Vagina (tissue), 2 donors: ENCODE measurements around the gene CXCL16. TPM values are rescaled to one million over a fixed set of nuclear protein-coding genes. Genes with fewer than 3 reads are reported as not detected.
"Not testable (repeated sequence)": the region's sequence is repeated elsewhere in the genome, so short reads cannot be mapped to it uniquely, and the experiment has no call there.

Experiments
- DNase-seq, 2 donors: peaks; one replicate each; pipeline ENCODE4 v3.0.0-alpha.2; 2017; ENCODE audit errors: extremely low spot score in 2 of 2
- H3K27ac ChIP-seq: fragments of 200-600 bp; sonication (generic); one replicate; pipeline ENCODE4 v1.5.1; 2019
- H3K27me3 ChIP-seq: fragments of 200-600 bp; sonication (generic); one replicate; pipeline ENCODE4 v1.5.1; 2019
- H3K36me3 ChIP-seq, 2 donors: fragments of 200-600 bp; sonication (generic); one replicate each; pipeline ENCODE4 v1.5.1; 2017 to 2019
- H3K4me1 ChIP-seq: fragments of 200-600 bp; sonication (generic); one replicate; pipeline ENCODE4 v1.5.1; 2019
- H3K4me3 ChIP-seq, 2 donors: fragments of 200-600 bp; sonication (generic); 1 replicate in 1 of 2; 2 replicates in 1 of 2; pipeline ENCODE4 v1.5.1; 2016 to 2019
- H3K9me3 ChIP-seq: fragments of 200-600 bp; sonication (generic); one replicate; pipeline ENCODE4 v1.5.1; 2019
- POLR2A ChIP-seq, 2 donors: fragments of 450-650 bp; IDR thresholded peaks; one replicate each; pipeline ENCODE4 v1.6.1; 2017; ENCODE audit warnings: antibody characterized with exemption in 2 of 2, mild to moderate bottlenecking in 2 of 2, moderate library complexity in 2 of 2
- POLR2AphosphoS5 ChIP-seq, 2 donors: sonication (generic); formaldehyde crosslinking; IDR thresholded peaks; one replicate each; pipeline ENCODE4 v1.9.0; 2017; ENCODE audit warnings: antibody characterized with exemption in 2 of 2, mild to moderate bottlenecking in 2 of 2, low read depth in 1 of 2; ENCODE audit not compliant: insufficient read depth in 1 of 2
- intact Hi-C: fragments of 100-400 bp; cut with DNase I; formaldehyde crosslinking; loops from one replicate; pipeline ENCODE4 v1.15.1; 2023
- total RNA-seq: library from RNA; depleted of rRNA; stranded (reverse); fragments of >200 nt; gene quantifications from one replicate; pipeline ENCODE4 v1.2.3, GENCODE V29; 2016
- TF ChIP-seq, protein P1 (sequence below), 3 experiments: fragments of 450-650 bp in 2 of 3; fragments of 200-600 bp in 1 of 3; sonication (generic) in 1 of 3; IDR thresholded peaks; one replicate each; pipeline ENCODE4 v1.5.1; 2017 to 2019; ENCODE audit warnings: antibody characterized with exemption in 3 of 3, mild to moderate bottlenecking in 2 of 3, moderate library complexity in 2 of 3

The CXCL16 gene
- total RNA-seq, 1 donor from 2014 or later, result 6.4 TPM

- Histone ChIP-seq H3K4me3 (no peak overlapping the region), H3K27ac (no peak overlapping the region), H3K36me3 (peaks cover 0 to 18% of the 10 kb centered on the region in 2 donors), H3K4me1 (no peaks in the 10 kb centered on the region), H3K9me3 (no peaks in the 10 kb centered on the region), H3K27me3 (no peaks in the 10 kb centered on the region)
- no peak for DNase-seq
- intact Hi-C loops, result no loop called here
- TF ChIP-seq, protein P1, sequence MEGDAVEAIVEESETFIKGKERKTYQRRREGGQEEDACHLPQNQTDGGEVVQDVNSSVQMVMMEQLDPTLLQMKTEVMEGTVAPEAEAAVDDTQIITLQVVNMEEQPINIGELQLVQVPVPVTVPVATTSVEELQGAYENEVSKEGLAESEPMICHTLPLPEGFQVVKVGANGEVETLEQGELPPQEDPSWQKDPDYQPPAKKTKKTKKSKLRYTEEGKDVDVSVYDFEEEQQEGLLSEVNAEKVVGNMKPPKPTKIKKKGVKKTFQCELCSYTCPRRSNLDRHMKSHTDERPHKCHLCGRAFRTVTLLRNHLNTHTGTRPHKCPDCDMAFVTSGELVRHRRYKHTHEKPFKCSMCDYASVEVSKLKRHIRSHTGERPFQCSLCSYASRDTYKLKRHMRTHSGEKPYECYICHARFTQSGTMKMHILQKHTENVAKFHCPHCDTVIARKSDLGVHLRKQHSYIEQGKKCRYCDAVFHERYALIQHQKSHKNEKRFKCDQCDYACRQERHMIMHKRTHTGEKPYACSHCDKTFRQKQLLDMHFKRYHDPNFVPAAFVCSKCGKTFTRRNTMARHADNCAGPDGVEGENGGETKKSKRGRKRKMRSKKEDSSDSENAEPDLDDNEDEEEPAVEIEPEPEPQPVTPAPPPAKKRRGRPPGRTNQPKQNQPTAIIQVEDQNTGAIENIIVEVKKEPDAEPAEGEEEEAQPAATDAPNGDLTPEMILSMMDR (IDR thresholded peaks at IDR 0.05), result no peak
Measured at GRCh38 chr17:4718276-4718675, 21.5 kb downstream of the CXCL16 start.

GRCh38 chr17:4717791-4718190 is 21.9 kb downstream of the CXCL16 start:
- Histone ChIP-seq H3K27me3 (no peaks in the 10 kb centered on the region), H3K36me3 (peaks cover 0 to 18% of the 10 kb centered on the region in 2 donors), H3K4me3 (no peak overlapping the region), H3K9me3 (no peaks in the 10 kb centered on the region), H3K27ac (no peak overlapping the region), H3K4me1 (no peaks in the 10 kb centered on the region)
- DNase-seq, result no peak
- intact Hi-C loops, result no loop called here
- TF ChIP-seq, protein P1 (IDR thresholded peaks at IDR 0.05), result no peak
- TF ChIP-seq POLR2AphosphoS5 (IDR thresholded peaks at IDR 0.05; ENCODE audit: insufficient read depth in 1 of 2, low read depth in 1 of 2) (no peak), POLR2A (IDR thresholded peaks at IDR 0.05) (no peak)

- Histone ChIP-seq H3K4me3 (no peak overlapping the region), H3K9me3 (no peaks in the 10 kb centered on the region), H3K4me1 (peaks cover 16% of the 10 kb centered on the region), H3K27ac (no peak overlapping the region), H3K27me3 (no peaks in the 10 kb centered on the region), H3K36me3 (peaks cover 0 to 18% of the 10 kb centered on the region in 2 donors)
- intact Hi-C loops, result no loop called here
- DNase-seq, result no peak
- no peak for TF ChIP-seq POLR2A (IDR thresholded peaks at IDR 0.05)
- TF ChIP-seq, protein P1 (IDR thresholded peaks at IDR 0.05), result no peak
- TF ChIP-seq POLR2AphosphoS5 (IDR thresholded peaks at IDR 0.05; ENCODE audit: insufficient read depth in 1 of 2, low read depth in 1 of 2), result no peak
Measured at GRCh38 chr17:4716081-4716480, 23.6 kb downstream of the CXCL16 start.

DNA sequence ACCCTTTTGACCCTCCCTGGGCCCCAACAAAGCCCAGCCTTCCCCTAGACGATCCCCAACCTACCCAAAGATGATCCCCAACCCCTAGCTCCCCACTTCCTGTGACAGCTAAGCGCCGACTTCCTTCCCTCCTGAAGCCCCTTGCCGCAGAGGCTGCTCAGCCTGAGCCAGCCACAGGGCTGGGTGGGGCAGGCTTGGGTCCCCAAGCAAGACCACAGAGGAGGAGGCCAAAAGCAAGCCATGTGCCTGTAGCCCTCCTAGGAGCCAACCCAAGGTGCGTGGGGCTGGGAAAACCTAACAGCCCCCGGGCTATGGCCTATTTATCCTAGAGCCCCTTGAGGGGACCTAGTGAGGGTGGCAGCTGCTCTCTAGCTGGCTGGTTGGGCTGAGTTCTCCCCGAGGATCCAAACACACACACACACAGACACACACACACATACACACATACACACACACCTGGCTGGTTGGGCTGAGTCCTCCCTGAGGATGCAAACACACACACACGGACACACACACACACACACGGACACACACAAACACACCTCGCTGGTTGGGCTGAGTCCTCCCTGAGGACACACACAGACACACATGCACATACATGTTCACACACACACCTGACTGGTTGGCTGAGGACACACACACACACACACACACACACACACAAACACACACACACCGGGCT is 24.5 kb downstream of the CXCL16 start:
- no peaks in the 10 kb centered on the region for H3K9me3 ChIP-seq
- peaks cover 0 to 18% of the 10 kb centered on the region in 2 donors for H3K36me3 ChIP-seq
- intact Hi-C loops, result no loop called here
- TF ChIP-seq POLR2A (IDR thresholded peaks at IDR 0.05) (no peak), POLR2AphosphoS5 (IDR thresholded peaks at IDR 0.05; ENCODE audit: insufficient read depth in 1 of 2, low read depth in 1 of 2) (no peak)
- TF ChIP-seq, protein P1 (IDR thresholded peaks at IDR 0.05), result no peak
- DNase-seq, result no peak
- peaks cover 21% of the 10 kb centered on the region for H3K4me1 ChIP-seq
- H3K4me3 ChIP-seq, result no peak overlapping the region
- no peaks in the 10 kb centered on the region for H3K27me3 ChIP-seq
- no peak overlapping the region for H3K27ac ChIP-seq

- H3K36me3 ChIP-seq, result peaks cover 0 to 18% of the 10 kb centered on the region in 2 donors
- intact Hi-C loops, result loop anchor here (5.0 kb wide), 1 partner anchor 73 kb away; the partner anchor contains the start of genes GLTPD2 and VMO1
- H3K4me3 ChIP-seq, H3K27me3 ChIP-seq, DNase-seq, H3K9me3 ChIP-seq, H3K27ac ChIP-seq: not testable (repeated sequence)
- peaks cover 26% of the 10 kb centered on the region for H3K4me1 ChIP-seq
Measured at GRCh38 chr17:4714340-4715062, 25.2 kb downstream of the CXCL16 start.
